Activated B cell treated with CpG ODN at 0.5 μM for 24 hours (primary cell): ENCODE measurements around the gene AK9. TPM values are rescaled to one million over a fixed set of nuclear protein-coding genes. Genes with fewer than 3 reads are reported as not detected.

Experiments used
- ATAC-seq: fragments of 200-7000 bp; cut with Tn5 transposase; one replicate; pipeline ENCODE4 v1.10.0; 2021; ENCODE audit warnings: low read depth, mild to moderate bottlenecking, moderate library complexity
- CTCF ChIA-PET: fragments of 350-600 bp; sonication (Branson Sonifier 250); formaldehyde crosslinking; loops from one replicate; lab custom pipeline; 2021; ENCODE audit warnings: antibody characterized with exemption; lab: Charles Lee
- POLR2A ChIA-PET: fragments of 350-600 bp; sonication (Branson Sonifier 250); formaldehyde crosslinking; loops from one replicate; lab custom pipeline; 2021; ENCODE audit warnings: antibody characterized with exemption; lab: Charles Lee
- DNase-seq: peaks from one replicate; pipeline ENCODE4 v3.0.0; 2022
- H3K27ac Mint-ChIP-seq: one replicate; pipeline ENCODE4 v1.8.0; 2020; ENCODE audit warnings: mixed read lengths
- H3K27me3 Mint-ChIP-seq: one replicate; pipeline ENCODE4 v1.8.0; 2021; ENCODE audit warnings: mixed read lengths
- H3K36me3 Mint-ChIP-seq: one replicate; pipeline ENCODE4 v1.8.0; 2021; ENCODE audit warnings: low read depth, mixed read lengths
- H3K4me1 Mint-ChIP-seq: one replicate; pipeline ENCODE4 v1.8.0; 2021; ENCODE audit warnings: mixed read lengths
- H3K4me3 Mint-ChIP-seq: one replicate; pipeline ENCODE4 v1.8.0; 2020; ENCODE audit warnings: mild to moderate bottlenecking, mixed read lengths
- H3K9me3 Mint-ChIP-seq: one replicate; pipeline ENCODE4 v1.8.0; 2020; ENCODE audit warnings: mixed read lengths
- intact Hi-C: fragments of 100-400 bp; cut with micrococcal nuclease; formaldehyde crosslinking; loops from one replicate; pipeline ENCODE4 v1.15.1; 2024
- total RNA-seq: library from RNA; stranded (reverse); gene quantifications from 2 replicates; pipeline ENCODE4 v1.2.3, GENCODE V29; 2022
- TF ChIP-seq, protein P1 (sequence below): fragments of 200-600 bp; IDR thresholded peaks from one replicate; pipeline ENCODE4 v1.8.0; 2022; ENCODE audit warnings: antibody characterized with exemption, mild to moderate bottlenecking

Gene AK9
- total RNA-seq, 1 donor from 2014 or later: 9.1 TPM

DNA sequence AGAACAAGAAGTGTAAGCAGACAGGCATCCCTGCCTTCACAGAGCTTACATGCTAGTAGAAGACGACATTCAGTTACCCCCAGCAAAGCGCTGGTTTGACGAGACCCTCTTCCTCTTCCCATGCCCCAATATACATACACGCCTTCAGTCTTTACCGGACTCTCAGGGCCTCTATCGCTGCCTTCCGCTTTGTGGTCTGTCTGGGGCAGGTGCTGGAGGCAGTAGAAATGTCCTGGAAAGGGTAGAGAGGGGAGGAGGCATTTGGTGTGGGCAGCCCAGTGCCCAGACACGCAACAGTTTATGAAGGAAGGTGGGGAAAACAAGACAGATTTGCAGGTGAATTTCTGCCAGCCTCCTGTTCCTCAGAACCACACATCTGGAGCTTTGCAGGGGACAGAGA is 244.5 kb downstream of the AK9 start:
- ChIA-PET CTCF (no interaction called here), POLR2A (interaction anchor here (0.7 to 1.9 kb wide), 3 partner anchors 10 to 946 kb away, joined by 5 to 11 read pairs (median 8); partner anchors contain the start of genes MICAL1 and ZBTB24)
- Mint-ChIP-seq H3K4me1 (peaks cover 63% of the 10 kb centered on the region), H3K9me3 (no peaks in the 10 kb centered on the region), H3K36me3 (peaks cover 70% of the 10 kb centered on the region), H3K27ac (peak overlapping the region; percentile 79), H3K4me3 (no peak overlapping the region), H3K27me3 (no peaks in the 10 kb centered on the region)
- ATAC-seq (no peak), DNase-seq (no peak)
- intact Hi-C loops: no loop called here
- TF ChIP-seq, protein P1, sequence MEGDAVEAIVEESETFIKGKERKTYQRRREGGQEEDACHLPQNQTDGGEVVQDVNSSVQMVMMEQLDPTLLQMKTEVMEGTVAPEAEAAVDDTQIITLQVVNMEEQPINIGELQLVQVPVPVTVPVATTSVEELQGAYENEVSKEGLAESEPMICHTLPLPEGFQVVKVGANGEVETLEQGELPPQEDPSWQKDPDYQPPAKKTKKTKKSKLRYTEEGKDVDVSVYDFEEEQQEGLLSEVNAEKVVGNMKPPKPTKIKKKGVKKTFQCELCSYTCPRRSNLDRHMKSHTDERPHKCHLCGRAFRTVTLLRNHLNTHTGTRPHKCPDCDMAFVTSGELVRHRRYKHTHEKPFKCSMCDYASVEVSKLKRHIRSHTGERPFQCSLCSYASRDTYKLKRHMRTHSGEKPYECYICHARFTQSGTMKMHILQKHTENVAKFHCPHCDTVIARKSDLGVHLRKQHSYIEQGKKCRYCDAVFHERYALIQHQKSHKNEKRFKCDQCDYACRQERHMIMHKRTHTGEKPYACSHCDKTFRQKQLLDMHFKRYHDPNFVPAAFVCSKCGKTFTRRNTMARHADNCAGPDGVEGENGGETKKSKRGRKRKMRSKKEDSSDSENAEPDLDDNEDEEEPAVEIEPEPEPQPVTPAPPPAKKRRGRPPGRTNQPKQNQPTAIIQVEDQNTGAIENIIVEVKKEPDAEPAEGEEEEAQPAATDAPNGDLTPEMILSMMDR: no peak

DNA sequence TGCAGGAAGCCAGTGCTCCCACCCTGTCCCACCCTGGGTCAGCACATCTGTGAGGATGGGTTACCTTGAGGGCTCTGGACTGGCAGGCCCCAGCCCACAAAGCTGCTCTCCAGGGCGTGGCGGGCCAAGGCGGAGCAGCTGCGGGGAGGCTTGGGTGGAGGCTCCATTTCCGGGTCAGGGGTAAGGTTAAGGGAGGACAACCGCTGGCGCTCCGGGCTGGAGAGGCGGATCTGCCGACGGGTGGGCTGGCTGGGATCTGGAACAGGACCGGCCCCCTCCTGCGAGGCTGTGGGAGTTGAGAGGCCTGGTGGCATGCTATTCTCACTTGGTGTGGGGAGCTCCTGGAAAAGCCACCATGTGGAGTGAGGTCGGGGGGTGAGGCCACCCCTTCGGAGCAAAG is 244.9 kb downstream of the AK9 start:
- Mint-ChIP-seq H3K27me3 (no peaks in the 10 kb centered on the region), H3K4me3 (no peak overlapping the region), H3K9me3 (no peaks in the 10 kb centered on the region), H3K27ac (peak overlapping the region; percentile 79), H3K4me1 (peaks cover 67% of the 10 kb centered on the region), H3K36me3 (peaks cover 72% of the 10 kb centered on the region)
- POLR2A ChIA-PET: interaction anchor here (0.7 to 1.9 kb wide), 4 partner anchors 10 to 946 kb away, joined by 5 to 11 read pairs (median 7); partner anchors contain the start of genes CD164, MICAL1 and ZBTB24
- CTCF ChIA-PET: no interaction called here
- ATAC-seq (no peak), DNase-seq (no peak)
- intact Hi-C loops: no loop called here
- TF ChIP-seq, protein P1: no peak

DNA sequence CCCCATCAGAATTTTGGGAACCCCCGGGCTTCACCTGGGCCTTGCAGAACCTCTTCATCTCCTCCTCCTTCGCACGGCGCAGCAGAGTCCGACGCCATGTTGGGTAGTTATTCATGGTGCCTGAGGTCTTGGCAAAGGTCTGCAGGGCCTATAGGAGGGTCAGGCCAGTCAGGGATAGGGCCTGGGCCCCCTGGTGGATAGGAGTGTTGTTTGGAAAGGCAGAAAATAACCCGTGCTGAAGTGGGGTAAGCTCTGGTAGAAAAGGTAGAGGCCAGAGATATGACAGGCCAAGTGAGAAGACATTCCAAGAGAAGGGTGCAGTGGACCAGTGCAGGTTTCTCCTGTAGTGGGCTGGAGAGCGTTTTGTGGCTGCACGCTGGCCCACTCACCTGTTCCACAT is 245.6 kb downstream of the AK9 start:
- TF ChIP-seq, protein P1: no peak
- Mint-ChIP-seq H3K4me1 (peaks cover 61% of the 10 kb centered on the region), H3K27me3 (no peaks in the 10 kb centered on the region), H3K9me3 (no peaks in the 10 kb centered on the region), H3K36me3 (peaks cover 68% of the 10 kb centered on the region), H3K27ac (no peak overlapping the region), H3K4me3 (no peak overlapping the region)
- intact Hi-C loops: no loop called here
- ATAC-seq (no peak), DNase-seq (no peak)
- CTCF ChIA-PET: no interaction called here
- POLR2A ChIA-PET: interaction anchor here (1.7 to 6.7 kb wide), 3 partner anchors 10 to 62 kb away, joined by 5 to 154 read pairs (median 6); partner anchors contain the start of genes CD164, MICAL1 and ZBTB24

DNA sequence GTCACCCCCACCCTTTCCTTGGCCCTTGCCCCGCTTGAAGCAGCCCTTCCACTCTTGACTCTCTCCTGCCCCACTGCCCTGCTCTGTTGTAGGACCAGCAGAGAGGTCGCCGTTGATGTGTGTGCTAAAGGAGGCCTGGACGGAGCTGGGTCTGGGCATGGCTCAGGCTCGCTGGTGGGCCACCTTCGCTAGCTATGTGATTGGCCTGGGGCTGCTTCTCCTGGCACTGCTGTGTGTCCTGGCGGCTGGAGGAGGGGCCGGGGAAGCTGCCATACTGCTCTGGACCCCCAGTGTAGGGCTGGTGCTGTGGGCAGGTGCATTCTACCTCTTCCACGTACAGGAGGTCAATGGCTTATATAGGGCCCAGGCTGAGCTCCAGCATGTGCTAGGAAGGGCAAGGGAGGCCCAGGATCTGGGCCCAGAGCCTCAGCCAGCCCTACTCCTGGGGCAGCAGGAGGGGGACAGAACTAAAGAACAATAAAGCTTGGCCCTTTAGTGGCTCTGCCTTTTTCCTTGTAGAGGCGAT is 247.5 kb downstream of the AK9 start:
- CTCF ChIA-PET: interaction anchor here (1.0 to 3.2 kb wide), 3 partner anchors 9 to 16 kb away, joined by 3 to 31 read pairs (median 5); no protein-coding TSS in a partner anchor
- TF ChIP-seq, protein P1: no peak
- intact Hi-C loops: loop anchor here (2.0 kb wide), 1 partner anchor 255 kb away; no protein-coding TSS in a partner anchor
- no peak overlapping the region for H3K4me3 Mint-ChIP-seq
- H3K36me3 Mint-ChIP-seq: peaks cover 64% of the 10 kb centered on the region
- no peaks in the 10 kb centered on the region for H3K9me3 Mint-ChIP-seq
- no peak for ATAC-seq
- no peak overlapping the region for H3K27ac Mint-ChIP-seq
- no peaks in the 10 kb centered on the region for H3K27me3 Mint-ChIP-seq
- POLR2A ChIA-PET: interaction anchor here (1.0 to 6.7 kb wide), 3 partner anchors 12 to 60 kb away, joined by 3 to 154 read pairs (median 78); partner anchors contain the start of genes CD164 and MICAL1
- DNase-seq: no peak
- peaks cover 50% of the 10 kb centered on the region for H3K4me1 Mint-ChIP-seq

Other genes starting within 250 kb of the AK9 start
- gene MICAL1, start 235.4 kb downstream of the AK9 start, total RNA-seq: 104 and 120 TPM in 2 replicates
- 22.8 and 25.4 TPM in 2 replicates for gene ZBTB24, start 208.0 kb downstream of the AK9 start, total RNA-seq
- gene FIG4, start 94 bp upstream of the AK9 start, total RNA-seq: 19.8 and 21.8 TPM in 2 replicates